GM10266 (cell line): ENCODE results near the gene GRB7.

ENCODE experiments used
- DNase-seq: peaks from one replicate; pipeline ENCODE4 v3.0.0; 2012; ENCODE audit errors: extremely low spot score
- CTCF ChIP-seq: IDR thresholded peaks from 2 replicates; pipeline ENCODE4 v1.5.1; 2012; ENCODE audit warnings: mild to moderate bottlenecking, low read depth; ENCODE audit not compliant: control insufficient read depth, insufficient read depth; ENCODE audit errors: missing control alignments

Gene GRB7

GRCh38 chr17:39711851-39712250 is 25.9 kb upstream of the GRB7 start:
- DNase-seq: no peak
- no peak for TF ChIP-seq CTCF

- DNase-seq: no peak
- no peak for TF ChIP-seq CTCF
Measured at GRCh38 chr17:39714234-39714633, 23.5 kb upstream of the GRB7 start.

GRCh38 chr17:39715375-39716072 is 22.2 kb upstream of the GRB7 start:
- DNase-seq: no peak
- no peak for TF ChIP-seq CTCF

GRCh38 chr17:39716073-39716818 is 21.5 kb upstream of the GRB7 start:
- no peak for DNase-seq
- TF ChIP-seq CTCF: no peak

- DNase-seq: no peak
- TF ChIP-seq CTCF: no peak
Measured at GRCh38 chr17:39716879-39717536, 20.7 kb upstream of the GRB7 start.

GRCh38 chr17:39717660-39718059 is 20.1 kb upstream of the GRB7 start:
- no peak for TF ChIP-seq CTCF
- no peak for DNase-seq
